Activated T-helper 9 cell treated with anti-CD3 and anti-CD28 coated beads, Interleukin-2, amount 50 U/mL, for 16 hours (primary cell): Measurements from ENCODE around the gene GHRL.
"Not testable (repeated sequence)": the region's sequence is repeated elsewhere in the genome, so short reads cannot be mapped to it uniquely, and the experiment has no call there.

Experiments used
- DNase-seq: peaks from one replicate; pipeline ENCODE4 v3.0.0-alpha.2; 2020; ENCODE audit warnings: low read depth

Gene GHRL

DNA sequence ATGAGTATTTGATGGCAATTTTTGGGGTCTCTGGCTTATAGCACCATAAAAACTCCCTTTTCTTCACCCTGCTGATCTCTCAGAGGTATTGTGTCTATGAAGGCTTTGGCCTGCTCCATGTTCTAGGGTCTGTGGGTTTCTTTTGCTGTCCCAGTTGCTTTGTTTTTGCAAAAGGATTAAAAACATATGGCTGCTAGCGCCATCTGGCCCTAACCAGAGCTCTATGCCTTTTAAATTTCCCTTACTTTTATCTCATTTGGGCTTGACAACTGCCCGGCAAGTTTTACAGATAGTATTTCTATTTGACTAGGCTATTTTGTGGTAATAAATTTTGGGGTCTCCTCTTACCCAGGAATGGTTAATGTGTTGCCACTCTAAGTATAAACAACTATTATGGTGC is 6.4 kb upstream of the GHRL start:
- DNase-seq = no peak

DNA sequence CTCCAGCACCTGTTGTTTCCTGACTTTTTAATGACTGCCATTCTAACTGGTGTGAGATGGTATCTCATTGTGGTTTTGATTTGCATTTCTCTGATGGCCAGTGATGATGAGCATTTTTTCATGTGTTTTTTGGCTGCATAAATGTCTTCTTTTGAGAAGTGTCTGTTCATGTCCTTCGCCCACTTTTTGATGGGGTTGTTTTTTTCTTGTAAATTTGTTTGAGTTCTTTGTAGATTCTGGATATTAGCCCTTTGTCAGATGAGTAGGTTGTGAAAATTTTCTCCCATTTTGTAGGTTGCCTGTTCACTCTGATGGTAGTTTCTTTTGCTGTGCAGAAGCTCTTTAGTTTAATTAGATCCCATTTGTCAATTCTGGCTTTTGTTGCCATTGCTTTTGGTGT is 5.3 kb upstream of the GHRL start:
- DNase-seq = not testable (repeated sequence)

DNA sequence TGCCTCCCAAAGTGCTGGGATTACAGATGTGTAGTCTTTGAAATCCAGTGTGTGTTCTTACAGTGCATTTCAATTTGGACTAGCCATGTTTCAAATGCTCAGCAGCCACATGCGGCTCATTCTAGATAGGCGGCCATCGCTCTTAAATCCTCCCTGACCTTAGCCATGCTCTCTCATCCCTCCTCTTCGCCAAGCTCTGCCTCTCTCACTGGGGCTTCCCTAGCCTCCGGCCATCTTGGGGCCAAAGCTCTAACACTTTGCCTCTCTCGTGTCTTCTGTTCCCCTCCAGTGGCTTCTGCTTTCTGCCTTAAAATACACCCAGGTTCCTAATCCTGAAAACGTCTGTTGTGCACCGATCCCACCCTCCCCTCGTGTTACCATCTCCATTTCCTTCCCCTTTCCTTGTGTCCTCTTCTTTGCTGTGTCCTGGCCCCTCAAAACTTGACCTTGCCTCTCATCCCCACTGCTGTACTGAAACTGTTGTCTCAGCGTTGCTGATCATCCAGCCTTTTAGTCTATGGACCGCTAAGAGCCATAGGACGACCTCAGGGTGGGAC is 1.4 kb upstream of the GHRL start:
- DNase-seq = no peak

DNA sequence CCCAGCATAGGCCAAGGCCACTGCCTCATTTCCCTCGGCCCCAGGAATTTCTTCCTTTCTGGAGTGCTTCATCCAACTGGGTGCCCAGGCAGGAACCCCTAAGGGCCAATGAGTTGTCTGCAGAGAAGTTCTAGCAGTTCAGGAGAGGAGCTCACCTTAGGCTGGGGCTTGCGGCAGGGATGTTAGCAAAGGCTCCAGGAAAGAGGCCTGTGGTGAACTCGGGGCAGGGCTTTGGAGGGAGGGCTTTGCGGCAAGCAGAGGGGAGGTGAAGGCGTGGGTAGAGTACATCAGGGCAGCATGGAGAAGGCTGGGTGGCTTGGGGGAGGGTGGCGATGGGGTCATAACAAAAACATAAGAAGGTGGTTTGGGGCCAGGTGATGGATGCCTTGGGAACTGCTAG is 1.1 kb downstream of the GHRL start:
- no peak for DNase-seq

DNA sequence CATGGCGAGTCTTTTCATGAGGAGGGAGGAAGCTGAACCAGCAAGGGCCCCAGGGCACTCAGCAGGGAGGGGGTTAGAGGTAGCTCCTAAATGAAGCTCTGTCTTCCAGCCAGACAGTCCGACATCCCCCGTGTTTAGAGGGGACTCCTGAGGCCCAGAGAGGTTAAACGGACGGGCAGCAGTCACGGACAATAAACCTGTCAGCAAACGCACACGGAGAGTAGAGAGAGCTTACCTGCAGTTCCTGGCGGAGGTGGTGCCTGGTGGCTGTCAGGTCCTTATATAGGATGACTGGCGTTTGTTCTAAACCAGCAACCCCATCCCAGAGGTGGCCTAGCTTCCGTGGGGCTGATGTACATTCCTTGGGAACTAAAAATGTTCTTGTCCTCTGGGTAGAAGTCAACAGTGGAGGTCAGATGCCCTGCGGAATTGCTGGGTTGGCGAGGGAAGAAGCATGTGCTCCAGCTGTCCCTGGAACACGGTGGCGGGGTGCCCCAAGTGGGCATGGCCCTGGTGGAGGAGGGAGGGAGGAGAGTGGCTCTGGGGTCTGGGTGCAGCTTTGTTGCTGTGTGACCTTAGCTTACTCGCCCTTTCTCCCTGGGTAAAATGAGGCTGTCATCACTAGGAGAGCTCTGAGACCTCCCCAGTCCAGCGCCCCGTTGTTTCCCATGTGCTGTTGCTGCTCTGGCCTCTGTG is 2.1 kb downstream of the GHRL start:
- DNase-seq = no peak

DNA sequence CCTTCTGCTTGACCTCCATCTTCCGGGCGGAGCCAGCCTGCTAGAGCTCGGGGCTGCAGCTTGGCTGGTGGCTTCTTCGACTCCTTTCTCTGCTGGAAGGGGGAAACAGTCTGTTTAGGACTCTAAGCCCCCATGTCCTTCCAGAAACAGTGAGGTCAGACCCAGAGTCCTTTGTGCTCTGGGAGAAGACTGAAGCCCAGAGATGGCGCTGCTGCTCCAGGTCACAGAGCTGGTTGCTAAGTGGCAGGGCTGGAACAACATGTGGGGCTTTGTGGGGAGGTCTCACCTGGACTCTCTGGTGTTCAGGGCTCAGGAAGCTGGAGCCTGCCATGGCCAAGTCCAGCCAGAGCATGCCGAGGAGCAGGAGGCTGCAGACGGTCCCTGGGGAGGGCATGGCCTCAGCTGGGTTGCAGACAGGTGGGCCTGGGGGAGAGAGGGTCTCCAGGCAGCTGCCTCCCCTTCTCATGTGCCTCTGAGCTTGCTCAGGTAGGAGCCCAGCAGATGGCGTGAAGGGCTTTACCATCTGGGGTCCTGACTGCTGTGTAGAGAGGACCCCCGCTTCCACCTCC is 2.9 kb downstream of the GHRL start:
- no peak for DNase-seq

DNA sequence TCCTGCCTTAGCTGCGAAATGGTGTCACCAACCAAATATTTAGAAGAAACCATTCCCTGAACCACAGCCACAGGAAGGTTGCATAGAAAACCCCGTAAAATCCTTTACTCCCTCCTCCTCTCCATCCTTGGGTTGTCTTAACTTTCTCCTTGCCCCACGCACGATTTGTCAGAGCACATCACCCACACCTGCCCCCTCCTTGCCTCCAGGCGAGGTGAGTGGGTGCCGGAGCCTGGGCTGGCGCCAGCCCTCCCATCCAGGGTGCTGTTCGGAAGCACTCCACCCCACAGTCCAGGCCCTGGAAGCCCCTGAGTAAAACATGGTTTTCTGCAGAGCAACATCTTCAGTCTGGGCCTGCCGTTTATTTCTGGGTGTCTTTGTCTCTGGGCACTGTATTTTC is 3.7 kb downstream of the GHRL start:
- no peak for DNase-seq

DNA sequence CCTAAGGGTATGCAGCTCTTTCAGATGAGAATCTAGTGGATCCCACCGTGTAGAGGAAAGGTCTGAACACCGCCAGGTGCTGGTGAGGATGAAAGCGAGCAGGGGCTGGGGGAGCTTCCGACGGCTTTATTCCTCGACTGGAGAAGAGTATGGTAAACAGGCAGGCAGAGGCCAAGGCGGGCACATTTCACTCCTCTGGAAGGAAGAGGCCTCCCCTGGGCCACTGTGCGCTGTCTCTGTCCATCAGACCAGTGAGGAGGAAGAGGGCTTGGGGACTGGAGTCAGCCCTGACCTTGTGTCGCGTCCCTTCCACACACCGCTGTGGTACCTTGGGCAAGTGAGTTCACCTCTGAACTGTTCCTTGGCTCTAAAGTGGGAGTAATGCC is 4.2 kb downstream of the GHRL start:
- DNase-seq = no peak

DNA sequence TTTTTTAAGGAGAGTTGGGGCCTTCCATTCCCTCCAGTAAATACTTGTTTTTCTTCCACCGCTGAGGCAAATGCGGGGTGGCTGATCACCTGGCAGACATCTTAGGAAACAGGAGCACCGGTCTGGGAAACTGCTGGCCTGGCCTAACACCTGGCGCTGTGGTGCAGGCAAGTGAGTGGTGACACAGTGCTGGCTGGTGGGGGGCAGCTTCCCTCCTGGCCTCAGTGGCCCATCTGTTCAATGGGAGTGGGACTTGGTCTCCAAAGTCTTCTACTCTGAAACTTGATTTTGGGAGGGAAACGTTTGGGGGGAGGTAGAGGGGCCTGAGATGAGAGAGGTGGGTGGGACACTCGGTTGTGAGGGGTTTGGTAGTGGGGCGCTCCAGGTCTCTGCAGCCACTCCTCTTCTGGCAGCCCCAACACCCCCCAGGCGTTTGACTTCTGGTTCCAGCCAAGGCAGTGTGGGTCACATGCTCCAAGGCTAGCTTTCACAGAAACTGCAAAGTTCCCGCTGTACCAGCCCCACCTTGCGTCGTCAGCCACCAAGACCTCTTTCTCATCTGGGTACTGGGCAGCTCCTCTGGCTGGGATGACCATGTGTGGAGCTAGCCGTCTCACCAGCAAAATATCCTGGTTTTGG is 4.7 kb downstream of the GHRL start:
- no peak for DNase-seq

DNA sequence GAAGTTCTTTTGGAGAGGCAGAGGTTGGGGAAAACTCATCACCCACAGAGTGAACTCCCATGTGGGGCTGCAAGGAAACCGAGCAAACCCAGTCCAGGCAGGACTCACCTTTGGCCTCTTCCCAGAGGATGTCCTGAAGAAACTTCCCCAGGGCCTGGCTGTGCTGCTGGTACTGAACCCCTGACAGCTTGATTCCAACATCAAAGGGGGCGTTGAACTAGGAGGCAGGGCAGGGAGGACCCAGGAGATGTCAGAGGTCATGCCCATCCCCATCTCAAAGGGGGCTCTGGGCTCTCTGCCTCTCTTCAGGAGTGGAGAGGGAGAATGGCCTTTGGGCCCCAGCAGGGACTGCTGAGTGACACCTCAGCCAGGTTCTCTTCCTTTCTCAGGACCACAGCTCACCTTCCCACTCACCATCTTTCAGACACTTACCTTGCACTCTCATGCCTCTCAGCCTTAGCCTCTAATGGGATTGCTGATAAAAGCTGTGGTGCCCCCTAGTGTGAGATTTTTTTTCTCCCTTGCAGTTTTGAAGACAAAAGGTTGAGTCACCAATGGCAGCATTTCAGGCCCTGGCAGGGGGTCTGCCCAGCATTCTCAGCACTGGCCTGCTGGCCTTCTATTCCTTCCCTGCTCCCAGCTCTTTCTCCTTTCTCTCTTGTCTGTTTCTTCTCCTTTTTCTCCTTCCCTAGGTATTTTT is 6.0 kb downstream of the GHRL start:
- no peak for DNase-seq

DNA sequence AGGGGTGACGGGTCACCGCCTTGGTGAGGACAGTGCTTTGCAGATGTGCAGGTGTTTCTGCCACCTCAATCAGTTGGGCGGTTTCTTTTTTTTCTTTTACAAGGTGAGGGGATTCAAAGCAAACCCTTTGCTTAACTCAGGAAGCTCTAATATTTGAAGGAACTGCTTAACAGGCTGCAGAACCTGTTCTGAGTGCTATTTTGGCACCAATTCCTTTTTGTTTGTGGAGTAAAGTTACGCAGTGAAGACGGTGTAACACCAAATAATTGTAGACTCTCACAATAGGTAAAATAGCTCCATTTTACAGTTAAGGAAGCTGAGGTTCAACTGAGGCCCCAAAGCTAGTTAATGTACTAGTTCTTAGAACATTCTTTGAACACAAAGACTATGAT is 6.6 kb downstream of the GHRL start:
- no peak for DNase-seq

DNA sequence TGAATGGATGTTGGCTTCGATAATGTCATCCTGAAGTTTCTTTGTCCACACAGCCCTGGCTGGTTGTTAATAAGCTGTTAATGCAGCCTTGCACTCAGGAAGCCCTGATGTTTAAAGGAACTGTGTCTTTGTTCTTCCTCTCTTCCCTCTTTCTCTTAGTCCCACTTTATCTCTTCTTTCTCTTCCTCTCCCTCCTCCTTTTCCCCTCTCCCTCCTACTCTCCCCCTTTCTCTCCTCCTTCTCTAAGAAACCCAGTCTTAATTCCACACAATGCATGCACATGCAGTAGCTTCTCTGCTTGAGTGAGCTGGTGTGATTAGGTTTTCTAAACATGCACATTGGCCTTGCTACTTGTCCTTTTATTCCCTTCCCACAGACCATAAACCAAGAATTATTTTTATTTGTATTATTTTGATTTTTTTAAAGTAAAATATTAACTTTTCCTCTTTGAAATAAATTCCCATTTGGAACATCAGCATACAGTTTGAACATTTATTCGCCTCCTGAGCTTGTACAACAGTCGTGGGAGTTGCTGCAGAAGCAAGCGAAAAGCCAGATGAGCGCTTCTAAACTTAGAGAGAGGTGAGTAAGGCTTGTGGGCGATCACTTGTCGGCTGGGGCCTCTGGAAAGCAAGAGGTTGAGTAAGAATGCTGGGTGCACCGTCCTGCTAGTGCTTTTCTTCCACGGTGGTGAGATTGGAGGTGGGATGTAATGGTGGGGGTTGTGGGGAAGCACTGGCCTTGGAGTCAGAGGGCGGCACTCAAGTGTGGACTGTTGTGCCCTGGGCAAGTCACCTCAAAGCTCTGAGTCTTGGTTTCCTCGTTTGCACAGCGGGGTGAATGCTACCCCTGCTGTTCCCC is 7.2 kb downstream of the GHRL start:
- DNase-seq = no peak

DNA sequence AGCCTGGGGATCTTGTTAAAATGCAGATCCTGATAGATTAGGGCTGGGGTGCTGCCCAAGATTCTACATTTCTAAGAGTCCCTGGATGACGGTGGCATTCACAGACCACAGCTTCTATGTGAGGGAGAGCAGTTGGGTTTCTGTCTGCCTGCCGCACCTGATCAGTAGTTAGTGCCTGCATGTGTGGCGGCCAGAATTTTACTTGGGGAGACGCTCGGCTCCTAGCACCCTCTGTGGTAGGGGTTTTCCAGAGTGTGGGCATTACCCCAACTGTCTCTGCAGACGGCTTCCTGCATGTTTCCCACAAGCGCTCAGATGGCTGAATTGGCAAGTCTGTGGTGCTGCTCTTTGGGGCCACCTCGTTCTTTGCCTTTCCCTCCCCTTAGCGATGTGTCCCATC is 8.3 kb downstream of the GHRL start:
- DNase-seq = peak; percentile 11

DNA sequence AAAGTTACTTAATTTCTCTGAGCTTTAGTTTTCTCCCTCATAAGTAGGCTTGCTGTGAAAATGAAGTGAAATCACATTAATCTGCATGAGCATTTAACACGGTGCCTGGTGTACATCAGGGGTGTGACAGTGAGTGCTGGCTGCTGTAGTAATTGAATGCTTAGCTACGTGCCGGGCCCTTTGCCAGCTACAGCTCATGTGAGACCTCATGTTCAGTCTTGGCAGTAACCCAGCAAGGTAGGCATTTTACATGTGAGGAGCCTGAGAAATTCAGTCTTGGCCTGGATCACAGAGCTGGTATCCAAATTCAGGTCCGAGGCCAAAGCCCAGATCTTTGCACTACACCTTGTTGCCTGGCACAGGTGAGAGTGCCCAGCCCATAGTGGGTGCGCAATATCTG is 9.1 kb downstream of the GHRL start:
- no peak for DNase-seq

DNA sequence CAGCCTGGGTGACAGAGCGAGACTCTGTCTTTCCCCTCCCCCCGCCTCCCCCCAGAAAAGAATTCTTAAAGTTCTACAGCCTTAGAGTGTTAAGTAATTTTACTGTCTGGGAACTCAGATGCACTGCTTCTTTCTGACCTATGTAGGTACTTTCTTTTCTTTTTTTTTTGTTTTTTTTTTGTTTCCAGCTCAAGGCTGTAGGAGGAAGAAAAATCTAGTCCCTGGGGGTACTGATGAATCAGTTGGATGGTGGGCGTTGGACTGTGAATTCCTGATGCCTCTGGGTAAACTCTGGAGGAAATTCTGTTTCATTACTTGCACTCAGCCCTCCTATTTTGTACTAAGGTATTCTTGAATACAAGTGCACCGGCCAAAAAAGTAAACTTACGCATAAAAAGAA is 10.8 kb downstream of the GHRL start:
- no peak for DNase-seq

DNA sequence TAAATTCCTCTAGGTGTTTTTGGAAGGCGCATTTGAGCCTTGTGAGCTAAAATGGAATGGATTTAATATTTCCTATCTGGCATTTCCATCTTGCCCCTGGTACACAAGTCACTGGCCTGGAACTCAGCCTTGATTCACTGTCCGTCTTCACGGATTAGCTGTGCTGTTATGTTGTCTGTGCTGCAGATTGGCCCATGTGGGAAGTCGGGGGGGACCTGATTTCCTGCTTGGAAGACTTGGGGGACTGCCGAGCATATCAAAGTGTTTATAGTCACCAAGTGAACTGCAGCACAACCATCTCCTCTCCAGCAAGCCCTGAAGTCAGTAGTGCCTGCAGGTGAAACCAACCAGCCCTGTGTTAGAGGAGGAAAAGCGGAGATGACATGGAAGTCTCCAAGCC is 12.2 kb downstream of the GHRL start:
- no peak for DNase-seq

DNA sequence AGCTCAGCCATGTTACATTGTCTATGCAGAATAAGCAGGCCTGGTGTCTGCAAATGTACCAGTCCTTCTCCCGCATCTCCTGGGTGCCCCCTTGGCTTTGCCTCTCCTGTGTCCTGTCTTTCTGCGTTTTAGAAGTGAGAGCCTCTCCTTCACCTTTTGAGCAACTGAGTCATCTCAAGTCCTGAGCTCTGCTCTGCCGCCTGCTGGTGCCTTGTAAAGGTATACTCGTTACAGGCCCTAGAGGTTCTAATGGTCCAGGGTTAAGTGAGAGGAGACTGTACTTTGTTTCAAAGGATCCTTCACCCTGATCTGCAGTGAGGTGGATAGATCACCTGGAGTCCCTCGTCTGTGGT is 12.6 kb downstream of the GHRL start:
- DNase-seq = no peak

DNA sequence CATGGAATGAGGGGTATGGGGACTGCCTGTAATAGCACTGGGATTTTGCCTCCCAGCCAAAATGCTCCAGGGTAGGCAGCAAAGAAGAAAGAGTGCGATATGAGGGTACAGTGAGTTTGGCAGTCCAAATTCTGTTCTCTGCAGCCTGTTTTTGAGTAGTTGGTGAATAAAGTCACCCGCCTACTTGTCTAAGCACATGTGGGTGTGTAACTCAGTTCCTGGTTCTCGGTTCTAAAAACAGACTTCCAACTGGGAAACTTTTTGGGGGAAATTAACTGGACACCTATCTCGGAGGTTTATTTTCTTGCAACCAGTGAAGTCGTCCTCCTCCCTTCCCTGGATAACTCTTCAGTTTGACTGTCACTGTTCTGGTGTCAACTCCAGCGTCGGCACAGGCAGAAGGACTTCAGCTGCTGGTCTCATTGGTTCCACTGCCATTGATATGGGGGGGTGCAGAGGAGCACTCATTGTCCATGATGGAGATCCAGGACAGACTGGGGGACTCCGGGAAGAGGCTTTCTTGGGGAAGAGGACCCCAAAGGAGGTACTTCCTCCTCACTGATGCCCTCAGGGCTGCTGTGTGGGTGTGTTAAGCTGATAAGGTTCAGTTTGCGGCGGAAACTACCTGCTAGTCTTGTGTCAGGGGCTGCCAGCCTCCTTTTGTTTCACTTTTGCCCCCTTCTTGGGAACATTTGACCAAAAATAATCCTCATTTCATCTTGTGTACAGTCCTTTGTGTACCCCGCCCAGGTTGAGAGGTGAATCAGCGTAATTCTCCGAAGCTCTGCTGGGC is 13.2 kb downstream of the GHRL start:
- no peak for DNase-seq

DNA sequence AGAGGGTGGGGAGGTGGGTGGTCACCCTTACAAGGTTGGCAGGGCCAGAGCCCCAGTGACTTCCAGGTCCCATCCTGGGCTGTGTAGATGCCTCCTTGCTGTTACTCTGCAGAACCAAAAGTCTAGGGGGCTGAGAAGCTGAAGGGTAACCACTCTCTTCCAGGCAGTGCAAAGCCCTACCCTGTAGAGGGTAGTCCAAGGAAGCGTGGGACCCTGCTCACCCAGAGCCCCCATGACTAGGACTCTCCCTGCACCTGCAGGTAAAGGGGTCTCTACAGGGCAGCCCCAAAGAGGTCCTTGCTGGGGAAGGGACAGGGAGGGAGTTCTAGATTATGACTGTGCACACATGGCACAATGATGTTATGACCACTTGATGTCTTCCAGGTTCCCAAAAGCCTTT is 14.2 kb downstream of the GHRL start:
- DNase-seq = no peak

DNA sequence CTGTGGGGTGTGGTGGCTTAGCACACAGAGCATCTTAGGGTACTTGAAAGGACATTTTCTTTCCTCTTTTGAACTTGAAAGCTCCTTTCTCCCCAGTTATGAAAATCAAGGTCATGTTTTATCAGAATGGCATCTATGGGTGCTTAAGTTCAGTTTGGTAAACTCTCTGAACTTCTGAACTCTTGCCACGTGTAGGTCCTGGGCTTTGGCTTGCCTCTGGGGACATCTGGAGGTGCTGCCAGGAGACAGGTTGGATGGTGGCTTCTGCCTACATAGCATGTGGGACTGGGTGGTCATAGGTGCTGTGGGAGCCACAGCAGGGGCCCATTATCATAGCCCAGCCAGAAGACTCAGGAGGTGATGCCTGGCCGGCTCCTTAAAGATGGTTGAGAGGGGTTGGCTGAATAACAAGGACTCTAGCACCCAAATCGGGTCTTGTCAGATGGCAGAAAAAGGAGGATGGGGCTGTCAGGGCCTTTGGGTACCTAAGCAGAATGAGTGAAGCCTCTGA is 15.6 kb downstream of the GHRL start:
- no peak for DNase-seq

DNA sequence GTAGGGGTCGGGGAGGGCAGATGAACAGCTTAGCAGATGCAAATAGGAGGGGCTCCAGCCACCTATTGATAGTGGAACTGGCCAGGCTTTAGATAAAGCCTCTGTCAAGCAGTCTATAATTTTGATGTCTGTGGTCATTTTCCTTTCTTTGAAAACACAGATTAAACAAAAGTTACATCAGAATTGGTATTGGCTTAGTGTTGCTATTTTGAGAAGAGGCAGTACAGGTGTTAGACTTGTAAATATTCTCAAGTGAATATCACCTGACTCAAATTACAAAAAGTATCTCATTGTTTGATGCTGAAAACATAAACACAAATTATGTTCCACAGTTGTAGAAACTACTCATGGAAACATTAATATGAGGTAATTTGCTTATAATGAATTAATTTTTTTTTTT is 18.1 kb downstream of the GHRL start:
- no peak for DNase-seq
